Skeletal muscle tissue (tissue), 4 donors: ENCODE data around the gene NOX4. TPM values are rescaled to one million over a fixed set of nuclear protein-coding genes. Genes with fewer than 3 reads are reported as not detected.
"Not testable (repeated sequence)": the region's sequence is repeated elsewhere in the genome, so short reads cannot be mapped to it uniquely, and the experiment has no call there.

Experiments
- H3K27ac ChIP-seq: one replicate; pipeline ENCODE4 v1.7.0; 2013; ENCODE audit warnings: mild to moderate bottlenecking, low read depth, low read length, inconsistent platforms
- H3K27me3 ChIP-seq, 3 donors: one replicate each; pipeline ENCODE4 v1.7.0; 2013; ENCODE audit warnings: low read length in 3 of 3; ENCODE audit not compliant: control insufficient read depth in 3 of 3, insufficient read depth in 3 of 3
- H3K36me3 ChIP-seq, 3 donors: one replicate each; pipeline ENCODE4 v1.7.0; 2013; ENCODE audit warnings: low read length in 3 of 3; ENCODE audit not compliant: control insufficient read depth in 3 of 3, insufficient read depth in 3 of 3
- H3K4me1 ChIP-seq, 3 donors: one replicate each; pipeline ENCODE4 v1.7.0; 2013; ENCODE audit warnings: low read length in 3 of 3, mild to moderate bottlenecking in 3 of 3; ENCODE audit not compliant: control insufficient read depth in 3 of 3, insufficient read depth in 3 of 3
- H3K4me3 ChIP-seq, 3 donors: one replicate each; pipeline ENCODE4 v1.7.0; 2013; ENCODE audit warnings: low read length in 3 of 3
- H3K9ac ChIP-seq, 3 donors: one replicate each; pipeline ENCODE4 v1.7.0; 2013; ENCODE audit warnings: low read length in 3 of 3, mild to moderate bottlenecking in 3 of 3, moderate library complexity in 2 of 3, low read depth in 1 of 3
- H3K9me3 ChIP-seq, 3 donors: one replicate each; pipeline ENCODE4 v1.7.0; 2013; ENCODE audit warnings: low read length in 3 of 3; ENCODE audit not compliant: control insufficient read depth in 3 of 3
- total RNA-seq: library from RNA; depleted of rRNA; stranded (reverse); fragments of >200 nt; gene quantifications from one replicate; pipeline ENCODE4 v1.2.3, GENCODE V29; 2014
- donor health status: Osteomylitis.

Gene NOX4
- total RNA-seq, 1 donor from 2014 or later, result 5.2 TPM

- not testable (repeated sequence) for H3K9me3 ChIP-seq, H3K27ac ChIP-seq, H3K4me1 ChIP-seq, H3K36me3 ChIP-seq, H3K4me3 ChIP-seq, H3K9ac ChIP-seq, H3K27me3 ChIP-seq
These were observed 157.5 kb downstream of the NOX4 start for GRCh38 chr11:89333704-89334103.

- H3K9ac ChIP-seq, H3K9me3 ChIP-seq, H3K27me3 ChIP-seq, H3K4me3 ChIP-seq, H3K36me3 ChIP-seq, H3K4me1 ChIP-seq, H3K27ac ChIP-seq: not testable (repeated sequence)
These were observed 159.2 kb downstream of the NOX4 start for GRCh38 chr11:89331940-89332339.

DNA sequence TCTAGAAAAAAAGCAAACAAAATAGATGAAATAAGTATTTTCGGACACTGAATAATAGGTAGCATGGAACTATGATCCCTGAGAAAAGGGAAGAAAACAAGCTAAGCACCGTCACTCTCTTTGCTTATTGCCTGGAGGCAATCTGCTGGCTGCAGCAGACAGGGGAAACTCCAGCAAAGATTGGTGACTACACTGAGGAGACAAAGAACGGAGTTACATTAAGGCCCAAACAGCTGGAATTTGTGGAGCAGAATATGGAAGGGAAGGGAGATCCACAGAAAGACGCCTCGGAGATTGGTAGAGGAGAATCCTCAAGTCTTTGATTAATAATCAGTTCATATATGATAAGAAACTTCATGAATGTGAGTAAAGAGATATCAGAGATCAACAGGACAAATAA lies 163.3 kb downstream of the NOX4 start:
- H3K36me3 ChIP-seq, result no peaks in the 10 kb centered on the region
- H3K4me1 ChIP-seq, result no peaks in the 10 kb centered on the region
- H3K9me3 ChIP-seq, result no peaks in the 10 kb centered on the region
- H3K27ac ChIP-seq, result no peak overlapping the region
- no peaks in the 10 kb centered on the region for H3K27me3 ChIP-seq
- H3K9ac ChIP-seq, result no peak overlapping the region
- H3K4me3 ChIP-seq, result no peak overlapping the region

DNA sequence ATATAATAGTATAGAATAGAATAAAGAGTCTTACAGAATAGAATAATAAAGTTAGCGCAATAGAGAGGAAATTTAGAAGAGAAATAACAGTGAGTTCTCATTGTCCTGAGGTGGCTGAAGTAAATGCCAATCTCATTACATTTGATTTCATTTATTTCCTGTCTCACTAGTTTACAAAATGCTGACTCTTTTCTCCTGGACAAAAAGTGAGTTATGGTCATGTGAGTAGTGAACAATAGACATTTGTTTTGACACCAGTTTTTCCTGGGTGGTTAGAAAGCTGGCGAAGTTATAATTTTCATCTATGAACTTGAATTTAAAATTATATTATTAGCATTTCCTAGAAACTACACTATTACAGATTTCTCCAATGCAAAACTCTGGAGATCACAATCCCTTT lies 169.8 kb downstream of the NOX4 start:
- Histone ChIP-seq H3K27ac (no peak overlapping the region), H3K9ac (no peak overlapping the region), H3K36me3 (no peaks in the 10 kb centered on the region), H3K9me3 (no peaks in the 10 kb centered on the region), H3K27me3 (no peaks in the 10 kb centered on the region), H3K4me3 (no peak overlapping the region), H3K4me1 (no peaks in the 10 kb centered on the region)

- H3K4me3 ChIP-seq, result not testable (repeated sequence)
These were observed 180.6 kb downstream of the NOX4 start for GRCh38 chr11:89310607-89311006.

DNA sequence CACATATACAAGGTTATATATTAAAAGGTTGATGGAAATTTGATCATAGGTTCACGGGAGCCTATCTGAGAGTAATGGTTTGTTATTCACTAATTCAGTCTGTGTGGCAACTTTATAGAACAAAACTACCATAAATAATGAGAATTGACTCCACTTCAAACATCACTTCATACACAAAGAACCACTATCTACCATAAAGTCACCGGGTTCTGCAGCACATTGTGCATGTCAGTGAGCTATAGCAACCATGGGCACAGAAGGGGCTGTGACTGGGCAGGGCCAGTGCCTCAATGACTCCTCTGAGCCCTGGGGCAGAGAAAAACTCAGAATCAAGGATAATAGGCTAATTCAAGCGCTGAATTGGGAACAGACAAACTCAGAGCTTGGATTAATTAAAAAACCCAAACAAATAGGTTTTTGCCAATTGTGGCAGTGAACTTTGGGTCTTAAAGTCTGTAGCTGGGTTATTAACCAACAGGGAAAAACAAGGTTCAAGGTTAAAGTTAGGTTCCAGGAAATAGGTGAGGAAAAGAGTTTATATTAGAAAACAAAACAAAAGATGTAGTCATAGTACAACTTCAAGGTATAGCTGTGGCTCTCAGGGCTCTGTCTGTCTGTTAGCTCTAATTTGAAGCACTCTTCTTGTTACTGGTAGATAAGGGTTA lies 181.7 kb downstream of the NOX4 start:
- H3K9ac ChIP-seq, H3K4me3 ChIP-seq, H3K9me3 ChIP-seq, H3K27ac ChIP-seq, H3K36me3 ChIP-seq, H3K4me1 ChIP-seq, H3K27me3 ChIP-seq: not testable (repeated sequence)

More at GRCh38 chr11:89310607-89311006, 180.6 kb downstream of the NOX4 start:
- not testable (repeated sequence) for H3K27ac ChIP-seq, H3K27me3 ChIP-seq, H3K9ac ChIP-seq, H3K9me3 ChIP-seq, H3K36me3 ChIP-seq, H3K4me1 ChIP-seq

DNA sequence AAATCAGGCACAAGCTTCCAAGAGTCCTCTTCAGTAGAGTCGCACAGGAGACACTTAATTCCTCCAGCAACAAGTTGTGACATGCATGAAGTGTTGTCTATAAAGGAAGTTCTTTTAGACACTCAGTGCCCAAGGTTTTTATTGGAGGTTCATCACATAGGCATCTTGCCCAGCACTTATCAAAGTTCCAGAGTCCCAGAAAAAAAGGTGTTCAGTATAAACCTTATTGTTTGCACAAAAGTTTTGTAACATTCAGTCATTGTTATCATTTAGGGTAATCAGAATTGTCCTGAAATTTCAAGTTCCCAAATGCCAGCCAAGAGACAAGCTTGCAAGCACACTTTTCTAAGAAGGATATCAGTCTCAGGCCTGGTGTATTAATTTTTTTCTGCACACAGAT lies 182.9 kb downstream of the NOX4 start:
- not testable (repeated sequence) for H3K4me1 ChIP-seq, H3K36me3 ChIP-seq, H3K4me3 ChIP-seq, H3K27ac ChIP-seq, H3K9me3 ChIP-seq, H3K27me3 ChIP-seq, H3K9ac ChIP-seq

DNA sequence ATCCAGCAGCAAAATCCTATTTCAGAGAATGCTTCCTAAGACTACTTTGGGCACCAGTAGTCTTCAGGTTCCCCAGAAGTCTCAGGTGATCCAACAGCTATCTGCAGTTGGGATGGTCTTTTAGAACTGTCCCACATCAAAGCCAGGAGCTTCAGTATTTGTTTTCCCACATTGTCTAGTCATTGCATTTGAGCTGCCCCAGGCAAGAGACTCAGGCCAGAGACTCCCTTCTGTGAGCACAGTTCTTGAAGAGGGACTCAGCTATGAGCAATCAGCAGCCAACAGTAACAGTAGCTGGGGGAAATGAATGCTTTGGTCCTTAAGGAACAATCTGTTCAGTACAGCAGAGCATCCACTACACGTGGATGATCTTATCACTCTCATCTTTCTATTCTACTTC lies 188.1 kb downstream of the NOX4 start:
- H3K27ac ChIP-seq, H3K9me3 ChIP-seq, H3K4me1 ChIP-seq, H3K36me3 ChIP-seq, H3K4me3 ChIP-seq, H3K27me3 ChIP-seq, H3K9ac ChIP-seq: not testable (repeated sequence)

DNA sequence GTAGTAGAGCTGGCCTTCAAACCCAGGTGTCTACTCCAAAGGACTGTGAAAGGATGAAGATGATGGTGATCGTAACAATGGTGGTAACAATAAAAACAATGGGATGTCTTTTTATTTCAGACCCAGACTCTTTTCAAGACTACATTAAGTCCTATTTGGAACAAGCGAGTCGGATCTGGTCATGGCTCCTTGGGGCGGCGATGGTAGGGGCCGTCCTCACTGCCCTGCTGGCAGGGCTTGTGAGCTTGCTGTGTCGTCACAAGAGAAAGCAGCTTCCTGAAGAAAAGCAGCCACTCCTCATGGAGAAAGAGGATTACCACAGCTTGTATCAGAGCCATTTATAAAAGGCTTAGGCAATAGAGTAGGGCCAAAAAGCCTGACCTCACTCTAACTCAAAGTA lies 196.2 kb downstream of the NOX4 start:
- H3K9me3 ChIP-seq, H3K36me3 ChIP-seq, H3K4me1 ChIP-seq, H3K9ac ChIP-seq, H3K27me3 ChIP-seq, H3K4me3 ChIP-seq, H3K27ac ChIP-seq: not testable (repeated sequence)

DNA sequence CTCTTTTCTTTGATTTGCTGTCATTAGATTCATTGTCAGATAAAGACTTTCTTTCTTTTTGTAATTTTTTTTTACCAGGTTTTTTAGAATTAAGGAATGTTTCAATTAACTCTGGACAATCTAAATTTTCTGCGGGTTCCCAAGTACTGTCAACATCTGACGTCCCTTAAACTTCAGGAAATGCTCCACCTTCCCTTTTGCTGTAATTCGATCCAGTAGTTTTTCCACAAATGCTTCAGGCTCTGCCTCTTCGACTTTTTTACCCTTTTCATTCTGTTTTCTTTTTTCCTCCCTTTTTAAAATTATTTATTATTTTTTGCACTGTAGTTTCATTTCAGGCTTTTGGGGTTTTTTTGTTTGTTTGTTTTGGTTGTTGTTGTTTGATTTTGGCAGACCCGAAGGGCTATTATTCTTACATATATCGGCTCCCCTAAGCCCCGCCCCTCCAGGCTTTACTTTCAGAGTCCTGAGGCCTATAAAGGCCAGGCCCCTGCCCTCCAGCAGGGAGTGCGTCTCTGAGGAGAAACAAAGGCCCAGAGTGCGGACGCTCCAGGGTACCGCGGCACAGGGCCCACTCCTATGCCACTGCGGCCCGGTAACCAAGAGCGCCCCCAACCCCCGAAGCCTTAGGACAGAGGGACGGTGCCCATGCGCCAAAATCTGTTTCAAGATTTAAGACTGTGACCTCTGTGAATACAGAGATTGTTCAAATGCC lies 197.1 kb downstream of the NOX4 start:
- Histone ChIP-seq H3K36me3 (no peaks in the 10 kb centered on the region), H3K27ac (no peak overlapping the region), H3K9ac (no peak overlapping the region), H3K9me3 (no peaks in the 10 kb centered on the region), H3K27me3 (no peaks in the 10 kb centered on the region), H3K4me1 (no peaks in the 10 kb centered on the region), H3K4me3 (no peak overlapping the region)
